Activated CD4-positive, CD25-positive, alpha-beta regulatory T cell treated with anti-CD3 and anti-CD28 coated beads, Interleukin-2, amount 50 U/mL, for 72 hours (primary cell): ENCODE measurements around the gene STK36.
"Not testable (repeated sequence)": the region's sequence is repeated elsewhere in the genome, so short reads cannot be mapped to it uniquely, and the experiment has no call there.

Experiments
- DNase-seq: peaks from one replicate; pipeline ENCODE4 v3.0.0; 2021

The STK36 gene

DNA sequence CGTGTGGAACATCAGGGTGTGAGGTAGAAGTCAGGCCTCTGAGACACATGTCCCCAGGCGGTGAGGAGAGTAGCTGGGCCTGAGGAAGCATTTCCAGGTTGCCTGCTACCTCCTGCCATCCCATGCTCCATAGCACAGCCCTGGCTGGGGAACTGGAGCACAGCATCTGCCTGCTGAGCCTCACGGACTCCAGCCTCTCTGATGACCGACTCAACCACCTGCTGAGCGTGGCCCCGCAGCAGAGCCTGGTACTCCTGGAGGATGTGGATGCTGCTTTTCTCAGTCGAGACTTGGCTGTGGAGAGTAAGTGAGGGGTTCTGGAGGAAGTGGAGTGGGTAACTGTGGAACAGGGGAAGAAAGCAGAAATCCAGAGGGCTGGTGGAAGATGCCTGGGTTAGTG, 9.5 kb upstream of the STK36 start:
- no peak for DNase-seq

DNA sequence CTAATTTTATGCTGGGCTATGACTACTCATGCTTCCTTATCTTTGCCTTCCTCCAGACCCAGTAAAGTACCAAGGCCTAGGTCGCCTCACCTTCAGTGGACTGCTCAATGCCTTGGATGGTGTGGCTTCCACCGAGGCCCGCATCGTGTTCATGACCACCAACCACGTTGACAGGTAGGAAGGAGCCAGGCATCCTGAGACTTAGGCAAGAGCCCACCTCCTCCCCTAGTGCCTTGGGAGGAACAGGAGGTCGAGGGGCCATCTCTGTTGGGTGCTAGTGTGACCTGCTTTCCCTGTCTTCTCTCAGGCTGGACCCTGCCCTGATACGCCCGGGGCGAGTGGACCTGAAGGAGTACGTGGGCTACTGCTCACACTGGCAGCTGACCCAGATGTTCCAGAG, 9.1 kb upstream of the STK36 start:
- no peak for DNase-seq

DNA sequence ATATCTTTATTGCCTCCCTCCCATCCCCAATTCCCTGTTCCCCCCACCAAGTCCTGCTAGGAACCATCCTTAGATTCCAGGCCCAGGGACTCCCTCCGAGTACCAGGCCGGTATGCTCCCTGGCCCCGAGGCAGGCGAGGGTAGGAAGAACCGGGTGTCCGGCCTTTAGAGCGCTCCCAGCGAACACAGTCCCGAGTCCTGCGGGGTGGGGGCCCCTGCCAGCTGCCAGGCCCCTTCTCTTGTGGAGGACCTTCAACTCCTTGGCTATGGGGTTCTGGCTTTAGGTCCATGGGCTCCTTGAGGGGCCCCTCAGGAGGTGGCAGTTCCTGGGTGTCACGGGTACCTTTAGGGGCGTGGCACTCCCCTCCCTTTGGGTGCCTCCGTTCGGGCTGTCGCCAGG, 8.0 kb upstream of the STK36 start:
- no peak for DNase-seq

DNA sequence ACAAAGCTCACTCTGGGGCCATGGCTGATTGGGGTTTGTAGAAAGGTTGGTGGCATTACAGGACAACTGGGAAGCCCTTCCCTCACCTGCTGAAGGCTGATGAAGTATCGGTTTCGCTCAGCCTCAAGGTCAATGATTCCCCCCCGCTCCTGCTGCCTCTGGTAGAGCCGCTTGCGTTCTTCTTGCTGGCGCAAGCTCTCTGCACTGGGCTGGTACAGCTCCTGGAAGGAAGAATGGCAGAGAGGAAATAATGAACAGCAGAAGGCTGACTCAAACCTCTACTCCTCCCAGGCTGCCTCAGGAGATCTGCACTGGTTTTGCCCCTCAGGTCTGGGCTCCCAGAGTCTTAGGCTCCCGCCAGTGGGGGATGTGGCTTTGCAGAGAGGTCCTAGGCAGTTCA, 7.2 kb upstream of the STK36 start:
- no peak for DNase-seq

DNA sequence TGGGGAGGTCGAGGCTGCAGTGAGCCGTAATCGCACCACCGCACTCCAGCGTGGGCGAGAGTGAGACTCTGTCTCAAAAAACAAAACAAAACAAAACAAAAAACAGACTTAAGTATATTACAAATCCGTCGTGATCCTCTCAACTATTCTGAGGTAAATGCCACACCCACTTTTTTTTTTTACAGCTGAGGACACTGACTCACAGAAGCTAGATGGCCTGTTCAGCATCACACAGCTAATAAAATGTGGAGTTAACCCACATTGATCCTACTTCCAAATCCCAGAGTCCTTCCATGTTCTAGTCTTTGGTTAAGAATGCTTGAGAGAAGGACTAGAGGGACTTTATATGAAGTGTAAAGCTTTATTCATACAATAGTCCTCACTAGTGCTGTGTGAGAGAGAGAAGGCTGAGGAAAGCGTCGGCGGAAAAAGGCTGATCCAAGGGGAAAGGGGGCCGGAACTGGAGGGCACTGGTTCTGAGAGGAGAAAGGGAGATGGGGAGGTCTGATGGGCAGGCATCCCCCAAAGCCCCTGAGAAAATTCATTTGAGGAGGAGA, 711 bp upstream of the STK36 start:
- DNase-seq, result no peak

DNA sequence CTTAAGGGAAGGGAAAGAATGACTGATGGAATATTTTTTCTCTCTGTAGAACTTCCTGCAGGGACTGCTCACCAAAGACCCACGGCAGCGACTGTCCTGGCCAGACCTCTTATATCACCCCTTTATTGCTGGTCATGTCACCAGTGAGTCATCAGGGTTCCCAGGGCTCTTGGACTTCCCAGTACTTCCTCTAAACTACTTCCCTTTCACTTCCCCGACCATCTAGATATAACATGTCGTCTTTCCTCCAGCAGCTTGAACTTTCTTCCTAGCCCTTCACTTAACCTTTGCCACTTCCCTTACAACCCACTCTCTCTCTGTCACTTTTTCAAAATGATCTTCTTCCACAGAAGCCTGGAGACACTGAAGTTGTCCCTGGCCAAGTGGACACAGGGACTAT, 7.2 kb downstream of the STK36 start:
- DNase-seq, result no peak

DNA sequence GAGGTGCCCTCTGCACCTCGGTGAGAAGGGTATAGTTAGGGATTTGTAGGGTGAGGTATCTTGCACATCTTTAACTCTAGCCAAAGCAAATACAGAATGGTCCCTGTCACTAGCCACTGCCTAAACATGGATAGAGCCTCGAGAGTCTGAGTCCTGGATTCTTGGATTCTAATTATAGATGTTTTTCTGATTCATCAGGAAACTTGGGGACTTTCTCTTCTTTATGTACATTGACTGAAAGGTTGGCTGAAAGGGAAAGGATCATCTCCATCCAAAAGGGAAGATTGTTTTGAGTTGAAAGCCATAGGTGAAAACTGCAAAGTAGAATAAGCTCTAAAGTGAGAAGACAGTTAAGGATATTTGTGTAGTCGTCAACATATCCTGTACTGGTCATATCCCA, 8.2 kb downstream of the STK36 start:
- no peak for DNase-seq

DNA sequence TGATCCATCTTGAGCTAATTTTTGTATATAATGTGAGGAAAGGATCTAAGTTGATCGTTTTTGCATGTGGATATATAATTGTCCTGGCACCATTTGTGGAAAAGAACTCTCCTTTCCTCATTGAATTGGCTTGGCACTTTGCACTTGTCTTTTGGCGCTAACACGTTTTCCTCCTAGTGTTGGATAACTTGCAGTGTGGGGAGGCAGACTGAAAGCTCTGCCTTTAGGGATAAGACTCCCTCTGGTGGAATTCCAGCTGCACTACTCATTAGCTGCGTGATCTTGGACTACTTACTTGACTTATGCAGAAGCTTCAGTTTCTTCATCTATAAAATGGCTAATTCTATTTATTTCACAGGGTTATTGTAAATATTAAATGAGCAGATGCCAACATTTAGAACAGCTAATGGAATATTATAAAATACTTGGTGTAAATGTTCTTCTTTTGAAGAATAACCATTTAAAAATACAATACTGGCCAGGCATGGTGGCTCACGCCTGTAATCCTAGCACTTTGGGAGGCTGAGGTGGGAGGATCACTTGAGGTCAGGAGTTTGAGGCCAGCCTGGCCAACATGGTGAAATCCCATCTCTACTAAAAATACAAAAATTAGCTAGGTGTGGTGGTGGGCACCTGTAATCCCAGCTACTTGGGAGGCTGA, 15.6 kb downstream of the STK36 start:
- not testable (repeated sequence) for DNase-seq

DNA sequence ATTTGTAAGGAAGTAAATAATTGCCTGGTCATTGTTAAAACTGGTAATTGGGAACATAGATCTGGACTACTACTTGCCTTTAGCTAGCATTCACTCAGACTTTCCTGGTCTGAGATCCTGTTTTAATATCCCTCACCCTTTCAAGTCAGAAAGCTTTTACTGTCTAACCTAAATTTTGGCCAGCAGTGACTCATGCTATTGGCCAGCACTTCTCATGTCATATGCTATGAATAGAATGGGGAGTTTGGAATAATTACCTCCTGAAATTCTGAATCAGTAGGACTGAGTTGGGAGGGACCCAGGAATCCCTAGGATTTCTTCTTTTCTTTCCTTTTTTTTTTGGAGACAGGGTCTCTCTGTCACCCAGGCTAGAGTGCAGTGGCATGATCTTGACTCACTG, 19.3 kb downstream of the STK36 start:
- no peak for DNase-seq

DNA sequence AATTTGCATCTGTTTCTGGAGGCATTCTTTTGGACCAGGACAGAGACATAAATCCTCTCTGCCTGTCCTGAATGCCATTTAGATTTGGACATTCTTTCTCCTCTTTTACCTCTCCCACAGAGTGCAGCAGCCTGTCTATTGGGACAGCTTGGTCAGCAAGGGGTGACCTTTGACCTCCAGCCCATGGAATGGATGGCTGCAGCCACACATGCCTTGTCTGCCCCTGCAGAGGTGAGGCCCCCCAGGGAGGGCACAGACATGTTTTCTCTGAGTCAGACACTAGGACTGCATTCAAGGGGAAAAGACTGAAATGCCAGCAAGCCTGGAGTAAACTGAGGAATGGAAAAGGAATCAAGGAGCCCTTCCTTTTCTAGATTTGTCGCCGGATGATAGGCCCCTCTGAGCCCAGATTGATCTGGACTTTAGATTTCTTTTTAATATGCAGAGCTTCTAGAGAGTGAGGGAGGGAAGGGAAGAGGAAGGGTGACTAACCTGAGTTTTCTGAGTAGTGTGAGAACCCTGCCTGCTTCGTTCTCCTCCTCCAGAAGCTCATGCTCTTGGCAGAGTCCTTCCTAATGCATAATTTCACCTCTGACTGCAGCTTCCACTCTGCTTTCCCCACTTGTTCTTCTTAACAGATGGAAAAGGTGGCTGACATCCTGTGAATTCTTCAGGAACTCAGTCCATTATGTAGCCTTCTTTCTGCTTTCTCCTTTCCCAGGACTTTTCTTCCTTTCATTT, 22.7 kb downstream of the STK36 start:
- DNase-seq, result no peak

DNA sequence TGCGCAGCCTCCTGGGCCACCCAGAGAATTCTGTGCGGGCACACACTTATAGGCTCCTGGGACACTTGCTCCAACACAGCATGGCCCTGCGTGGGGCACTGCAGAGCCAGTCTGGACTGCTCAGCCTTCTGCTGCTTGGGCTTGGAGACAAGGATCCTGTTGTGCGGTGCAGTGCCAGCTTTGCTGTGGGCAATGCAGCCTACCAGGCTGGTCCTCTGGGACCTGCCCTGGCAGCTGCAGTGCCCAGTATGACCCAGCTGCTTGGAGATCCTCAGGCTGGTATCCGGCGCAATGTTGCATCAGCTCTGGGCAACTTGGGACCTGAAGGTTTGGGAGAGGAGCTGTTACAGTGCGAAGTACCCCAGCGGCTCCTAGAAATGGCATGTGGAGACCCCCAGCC, 27.0 kb downstream of the STK36 start:
- DNase-seq, result no peak

DNA sequence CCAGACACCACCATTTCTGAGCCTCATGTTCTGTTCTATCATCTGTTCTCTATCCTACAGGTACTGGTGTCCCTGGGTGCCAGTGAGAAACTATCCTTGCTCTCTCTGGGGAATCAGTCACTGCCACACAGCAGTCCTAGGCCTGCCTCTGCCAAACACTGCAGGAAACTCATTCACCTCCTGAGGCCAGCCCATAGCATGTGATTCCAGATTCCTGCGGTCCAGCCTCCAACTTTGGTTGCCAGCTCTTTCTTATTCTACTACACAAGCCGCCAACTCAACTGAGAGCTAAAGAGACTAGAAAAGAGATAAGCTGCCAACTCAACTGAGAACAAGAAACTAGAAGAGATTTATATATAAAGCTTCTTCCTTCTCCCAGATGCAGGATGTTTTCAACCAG, 29.9 kb downstream of the STK36 start:
- no peak for DNase-seq

DNA sequence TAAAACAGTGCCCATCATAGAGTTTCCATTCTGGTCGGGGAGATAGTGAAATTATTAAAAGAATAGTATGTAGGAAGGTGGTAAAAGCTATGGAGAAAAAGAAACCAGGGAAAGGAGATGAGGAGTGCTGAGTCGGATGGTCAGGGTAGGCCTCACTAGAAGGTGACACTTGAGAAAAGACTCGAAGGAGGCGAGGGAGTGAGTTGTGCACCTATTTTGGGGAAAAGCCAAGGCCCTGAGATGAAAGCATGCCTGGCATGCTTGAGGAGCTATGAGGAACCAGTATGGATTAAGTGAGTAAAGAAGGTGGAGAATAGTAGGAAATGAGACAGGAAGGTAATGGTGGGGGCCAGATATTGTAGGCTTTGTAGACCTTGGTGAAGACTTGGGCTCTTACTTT, 31.5 kb downstream of the STK36 start:
- DNase-seq, result no peak

DNA sequence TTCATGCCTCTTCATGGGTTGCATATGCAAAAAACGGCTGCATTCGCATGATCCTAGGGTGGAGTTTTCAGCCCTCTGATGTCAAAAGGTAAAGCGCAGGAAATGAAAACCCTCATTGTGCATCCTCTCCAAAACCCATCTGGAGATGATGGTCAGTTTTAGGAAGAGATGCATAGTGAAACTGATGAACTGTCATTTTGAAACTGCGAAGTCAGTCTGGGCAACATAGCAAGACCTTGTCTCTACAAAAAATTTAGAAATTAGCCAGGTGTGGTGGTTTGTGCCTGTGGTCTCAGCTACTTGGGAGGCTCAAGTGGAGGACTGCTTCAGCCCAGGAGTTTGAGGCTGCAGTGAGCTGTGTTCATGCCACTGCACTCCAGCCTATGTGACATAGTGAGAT, 36.2 kb downstream of the STK36 start:
- no peak for DNase-seq

DNA sequence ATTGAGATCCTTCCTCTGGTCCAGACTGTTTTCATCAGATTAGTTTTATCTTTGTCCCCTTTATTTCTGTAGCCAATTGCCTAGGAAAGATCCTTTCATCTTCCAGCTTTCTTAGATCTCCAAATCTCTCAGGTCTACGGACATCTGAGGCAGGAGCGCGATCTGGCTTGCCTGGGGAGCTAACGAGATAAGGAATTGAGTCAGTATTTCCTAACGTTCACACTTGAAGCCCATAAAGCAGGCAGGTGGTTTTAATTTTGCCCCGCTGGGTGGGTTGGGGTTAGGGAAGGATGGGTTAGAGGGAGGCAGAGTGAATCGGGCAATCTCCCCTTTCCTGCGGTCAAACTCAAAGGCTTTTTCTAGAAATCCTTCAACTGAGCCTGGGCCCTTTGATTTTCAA, 38.0 kb downstream of the STK36 start:
- no peak for DNase-seq

DNA sequence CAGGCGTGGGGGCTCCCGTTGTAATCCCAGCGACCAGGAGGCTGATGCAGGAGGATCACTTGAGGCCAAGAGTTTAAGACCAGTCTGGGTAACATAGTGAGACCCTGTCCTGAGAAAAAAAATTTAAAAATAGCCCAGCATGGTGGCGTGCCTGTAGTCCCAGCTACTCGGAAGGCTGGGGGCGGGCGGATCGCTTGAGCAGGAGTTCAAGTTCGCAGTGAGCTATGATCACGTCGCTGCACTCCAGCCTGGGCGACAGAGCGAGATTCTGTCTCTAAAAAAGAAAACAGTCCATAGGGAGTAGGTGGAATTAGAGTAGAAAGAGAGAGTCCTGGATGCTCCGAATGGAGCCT, 38.4 kb downstream of the STK36 start:
- no peak for DNase-seq

DNA sequence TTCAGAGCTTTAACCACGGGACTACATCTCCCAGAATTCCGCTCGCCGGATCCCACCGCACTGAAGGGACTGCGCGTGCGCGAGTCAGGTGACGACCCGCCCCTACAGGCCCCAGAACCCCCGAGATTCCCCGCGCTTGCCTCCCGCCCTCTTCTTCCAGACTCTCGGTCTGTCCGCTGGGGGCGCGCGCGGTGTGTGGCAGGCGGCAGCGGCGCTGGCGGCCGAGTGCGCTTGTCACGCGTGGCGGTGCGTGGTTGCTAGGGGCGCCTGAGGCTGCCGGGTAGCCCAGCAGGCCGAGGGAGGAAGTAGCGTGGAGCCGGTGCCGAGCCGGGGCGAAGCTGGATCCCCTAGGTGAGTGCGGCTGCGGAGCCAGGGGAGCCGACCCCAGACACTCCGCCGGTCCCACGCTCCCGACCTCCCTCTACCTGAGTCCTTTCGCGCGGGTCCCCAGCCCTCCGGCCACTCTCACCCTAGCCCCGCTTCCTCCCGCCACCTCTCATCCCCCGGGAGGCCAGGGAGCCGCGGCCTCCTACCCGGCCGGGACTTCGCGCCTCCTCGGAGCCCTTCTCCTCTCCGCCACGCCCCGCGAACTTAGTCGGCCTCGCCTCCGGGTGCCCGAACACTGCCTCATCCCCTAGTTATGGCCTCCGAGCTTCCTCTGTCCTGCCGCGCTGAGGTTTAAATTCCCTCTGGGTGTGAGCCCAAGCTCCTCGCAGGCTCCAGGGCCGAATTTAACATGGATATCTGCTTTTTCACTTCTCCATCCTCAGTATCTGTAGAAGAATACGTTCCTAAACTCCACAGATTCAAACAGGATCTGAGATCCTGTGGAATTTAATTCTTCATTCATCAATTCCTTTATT, 39.0 kb downstream of the STK36 start, which contains the start of gene TTLL4:
TTLL4 (plus strand) TSS at position 149 of the 863 bp plus-strand sequence. CDS start 26,842 bp downstream, outside the sequence.
- DNase-seq, result peak; percentile 98

DNA sequence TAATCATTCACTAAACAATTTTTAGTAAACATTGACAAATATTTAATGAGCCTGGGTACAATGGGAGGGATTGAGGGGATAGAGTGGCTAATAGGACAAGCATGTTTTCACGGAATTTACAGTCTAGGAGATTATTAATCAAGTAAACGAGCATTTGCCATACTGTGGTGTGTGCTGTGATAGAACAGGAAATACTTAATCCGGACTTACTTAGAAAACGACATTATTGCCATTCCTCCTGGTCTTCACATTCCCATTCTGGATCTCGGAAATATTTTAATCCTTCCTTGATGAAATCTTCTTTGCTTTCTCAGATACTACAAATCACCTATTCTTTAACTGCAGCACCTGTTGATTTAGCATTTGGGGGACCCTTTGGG, 39.7 kb downstream of the STK36 start:
- DNase-seq, result no peak

DNA sequence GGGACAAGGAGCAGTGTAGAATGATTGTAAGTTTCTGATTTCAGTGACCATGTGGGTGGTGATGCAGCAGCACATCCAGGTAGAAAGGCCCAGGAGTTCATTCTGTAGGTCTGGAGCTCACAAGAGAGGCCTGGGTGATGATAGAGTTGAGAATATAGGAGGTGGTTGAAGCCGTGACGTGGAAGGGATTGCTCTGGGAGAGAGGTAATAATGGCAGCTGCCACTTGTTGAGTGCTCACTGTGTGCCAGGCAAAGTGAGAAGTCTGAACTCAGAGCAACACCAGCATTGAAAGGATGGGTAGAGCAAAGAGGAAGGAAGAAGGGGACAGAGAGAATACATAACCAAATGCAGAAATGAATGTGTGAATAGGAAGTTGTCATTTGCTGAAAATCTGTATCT, 42.0 kb downstream of the STK36 start:
- no peak for DNase-seq

DNA sequence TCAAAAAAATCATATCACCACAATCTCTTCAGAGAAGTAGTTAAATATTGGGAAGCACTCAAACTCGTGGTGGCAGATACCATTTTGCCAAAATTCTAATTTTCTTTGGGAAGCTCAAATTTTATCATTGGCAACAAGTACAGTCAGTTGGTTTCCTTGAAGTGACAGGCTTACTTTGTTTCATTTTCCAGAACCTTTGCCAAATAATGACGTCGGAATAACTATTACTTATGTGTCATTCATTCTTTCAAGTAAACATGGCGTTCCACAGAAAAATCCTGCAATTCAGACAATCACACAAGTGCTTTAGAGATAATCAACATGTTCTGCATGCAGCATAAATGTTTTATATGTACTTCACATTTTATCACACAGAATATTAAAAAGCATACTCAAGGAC, 44.2 kb downstream of the STK36 start:
- DNase-seq, result no peak

DNA sequence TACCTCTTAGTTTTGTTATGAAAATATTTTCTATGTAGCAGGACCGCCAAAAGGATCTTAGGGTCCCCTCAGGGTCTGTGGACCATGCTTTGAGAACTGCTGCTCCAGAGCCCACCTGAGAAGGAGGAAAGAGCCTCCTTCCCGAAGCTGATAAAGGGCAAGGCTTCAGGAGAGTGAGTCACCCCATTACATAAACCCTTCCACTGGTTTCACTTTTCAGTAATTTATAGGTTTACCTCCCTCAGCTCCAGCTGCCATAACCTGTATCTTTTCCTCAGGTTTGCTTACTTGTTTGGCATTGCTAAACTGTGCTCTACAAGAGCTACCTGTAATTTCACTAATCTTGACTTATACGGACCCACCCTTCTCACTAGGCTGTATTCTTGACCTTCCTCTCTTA, 45.4 kb downstream of the STK36 start:
- no peak for DNase-seq

DNA sequence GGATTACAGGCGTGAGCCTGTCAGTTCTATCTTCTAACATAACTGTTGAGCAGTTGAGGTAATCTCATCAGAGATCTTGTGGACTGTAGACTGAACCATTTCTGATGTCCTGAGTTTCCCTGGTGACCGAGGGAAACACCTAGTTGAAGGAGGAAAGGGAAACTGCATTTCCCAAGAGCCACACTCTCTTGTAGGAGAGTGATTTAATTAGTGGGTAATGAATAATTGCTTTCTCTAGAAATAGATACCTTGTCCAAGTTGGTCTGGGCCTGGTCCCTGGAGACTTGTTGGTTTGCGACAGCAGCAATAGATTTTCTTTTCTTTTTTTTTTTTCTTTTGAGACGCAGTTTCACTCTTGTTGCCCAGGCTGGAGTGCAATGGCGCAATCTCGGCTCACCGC, 46.2 kb downstream of the STK36 start:
- DNase-seq, result no peak

DNA sequence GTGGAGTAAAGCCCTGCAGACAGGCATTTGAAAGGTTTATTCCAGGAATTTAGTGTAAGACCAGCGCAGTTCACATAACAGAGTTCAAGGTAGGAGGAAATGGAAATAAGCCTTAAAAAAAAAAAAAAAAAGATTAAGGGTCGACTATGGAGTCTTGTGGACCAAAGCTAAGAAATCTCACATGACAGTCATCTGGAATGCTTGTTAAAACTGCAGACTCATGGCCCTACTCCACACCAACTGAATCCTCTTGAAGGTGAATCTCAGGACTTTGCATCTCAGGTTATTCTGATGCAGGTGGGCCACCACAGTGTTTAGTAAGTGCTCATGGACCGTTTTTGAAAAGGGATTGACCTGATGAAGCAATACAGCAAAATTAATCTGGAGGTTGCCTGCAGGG, 47.6 kb downstream of the STK36 start:
- no peak for DNase-seq
